ENCODE results near the gene SWAP70.

DNA sequence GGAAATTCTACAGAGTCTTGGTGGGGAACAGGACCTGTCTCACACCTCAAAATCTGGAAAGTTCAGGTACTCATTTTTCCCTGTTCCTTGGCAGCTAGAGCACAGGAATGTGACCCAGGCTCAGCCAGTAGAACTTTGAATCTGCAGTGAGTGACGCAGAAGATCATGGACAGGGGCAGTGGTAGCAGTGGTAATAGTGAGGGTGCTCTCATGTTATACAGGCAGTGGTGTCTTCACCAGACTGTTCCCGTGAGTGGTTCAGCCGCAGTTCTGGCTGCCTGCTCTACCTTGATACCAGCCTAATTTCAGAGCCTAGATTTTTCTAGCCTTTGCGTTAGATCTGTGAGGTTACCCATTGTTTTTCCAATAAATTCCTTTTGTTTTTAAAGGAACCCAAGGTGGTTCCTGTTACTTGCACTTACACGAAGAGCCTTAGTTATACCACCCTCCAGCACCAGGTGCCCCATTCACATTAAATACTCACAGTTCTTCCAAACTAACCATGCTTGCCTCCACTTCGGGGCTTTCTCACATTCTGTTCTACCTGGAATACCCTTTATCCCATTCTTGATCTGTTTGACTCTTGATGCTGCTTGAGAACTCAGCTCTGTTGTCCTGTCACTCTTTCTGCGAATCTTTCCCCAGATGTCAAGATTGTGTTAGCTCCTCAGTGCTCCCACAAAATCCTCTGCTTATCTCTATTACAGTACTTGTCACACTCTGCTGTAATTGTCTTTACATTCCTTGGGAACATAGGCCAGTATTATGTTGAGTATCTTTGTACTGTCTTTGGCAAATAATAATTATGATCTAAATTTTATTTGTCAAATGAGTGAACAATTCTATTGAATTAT lies 47.8 kb downstream of the SWAP70 start:
- TF ChIP-seq YY1 (IDR thresholded peaks at IDR 0.05; ENCODE audit: insufficient read depth, insufficient read length) (no peak), ZNF274 (IDR thresholded peaks at IDR 0.05; ENCODE audit: low read depth, low read length) (no peak), SUZ12 (IDR thresholded peaks at IDR 0.05; ENCODE audit: extremely low read depth, insufficient read depth, insufficient read length) (no peak)
